ENCODE results near the gene TBRG4. TPM values are rescaled to one million over a fixed set of nuclear protein-coding genes. Genes with fewer than 3 reads are reported as not detected.
A peak's percentile ranks its signal among the peaks of the same experiment; 100 is the strongest.

TBRG4 gene
- polyA plus RNA-seq, 1 experiment, result 38.8 TPM

DNA sequence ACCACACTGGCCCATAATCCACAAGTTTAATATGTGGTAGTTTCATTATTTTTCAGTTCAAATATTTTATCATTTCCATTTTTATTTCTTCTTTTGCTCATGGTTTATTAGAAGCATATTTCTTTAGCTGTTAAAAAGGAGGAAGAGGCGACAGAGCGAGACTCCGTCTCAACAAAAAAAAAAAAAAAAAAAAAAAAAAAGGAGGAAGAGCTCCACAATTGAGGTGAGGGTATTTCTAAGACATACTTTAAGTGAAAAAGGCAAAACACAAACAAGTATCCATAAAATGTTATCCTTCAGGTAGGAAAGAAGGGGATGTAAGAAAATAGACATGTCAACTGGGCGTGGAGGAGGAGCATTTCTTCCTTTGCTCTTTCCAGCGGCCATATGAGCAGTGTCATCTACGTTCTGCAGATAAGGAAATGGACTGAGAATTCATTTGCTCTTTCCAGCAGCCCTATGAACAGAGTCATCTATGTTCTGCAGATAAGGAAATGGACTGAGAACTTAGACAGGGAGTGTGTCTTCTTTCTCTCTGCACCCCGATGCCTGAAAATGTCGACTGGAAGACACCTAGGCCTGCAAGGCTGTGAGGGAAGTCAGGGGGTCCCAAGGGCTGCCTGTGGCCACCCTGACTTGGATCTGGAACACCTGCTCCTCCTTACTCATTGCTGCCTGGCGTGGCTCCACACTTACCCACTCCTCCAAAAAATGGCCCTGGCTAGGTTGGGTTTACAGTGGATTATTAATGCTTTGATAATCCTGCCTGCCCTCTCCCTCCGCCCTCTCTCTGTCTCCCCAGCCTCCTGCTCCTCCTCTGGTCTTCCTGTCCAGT lies 27.2 kb upstream of the TBRG4 start:
- Histone ChIP-seq H3K27ac (ENCODE audit: low read depth, low read length) (no peak overlapping the region), H3K27me3 (ENCODE audit: control insufficient read depth, insufficient read depth, low read length) (peaks cover 11% of the 10 kb centered on the region), H3K9me3 (ENCODE audit: control insufficient read depth, insufficient read depth, low read length) (no peaks in the 10 kb centered on the region), H3K4me3 (ENCODE audit: low read depth, low read length) (no peak overlapping the region)
- POLR2A ChIA-PET, result no interaction called here
- TF ChIP-seq CTCF (IDR thresholded peaks at IDR 0.05; ENCODE audit: low read depth, low read length), result no peak
- no peak for DNase-seq (ENCODE audit: low read depth, low spot score)
- CTCF ChIA-PET, result interaction anchor here (0.6 to 4.4 kb wide), 3 partner anchors 165 to 783 kb away, joined by 4 to 62 read pairs (median 56); no protein-coding TSS in a partner anchor

DNA sequence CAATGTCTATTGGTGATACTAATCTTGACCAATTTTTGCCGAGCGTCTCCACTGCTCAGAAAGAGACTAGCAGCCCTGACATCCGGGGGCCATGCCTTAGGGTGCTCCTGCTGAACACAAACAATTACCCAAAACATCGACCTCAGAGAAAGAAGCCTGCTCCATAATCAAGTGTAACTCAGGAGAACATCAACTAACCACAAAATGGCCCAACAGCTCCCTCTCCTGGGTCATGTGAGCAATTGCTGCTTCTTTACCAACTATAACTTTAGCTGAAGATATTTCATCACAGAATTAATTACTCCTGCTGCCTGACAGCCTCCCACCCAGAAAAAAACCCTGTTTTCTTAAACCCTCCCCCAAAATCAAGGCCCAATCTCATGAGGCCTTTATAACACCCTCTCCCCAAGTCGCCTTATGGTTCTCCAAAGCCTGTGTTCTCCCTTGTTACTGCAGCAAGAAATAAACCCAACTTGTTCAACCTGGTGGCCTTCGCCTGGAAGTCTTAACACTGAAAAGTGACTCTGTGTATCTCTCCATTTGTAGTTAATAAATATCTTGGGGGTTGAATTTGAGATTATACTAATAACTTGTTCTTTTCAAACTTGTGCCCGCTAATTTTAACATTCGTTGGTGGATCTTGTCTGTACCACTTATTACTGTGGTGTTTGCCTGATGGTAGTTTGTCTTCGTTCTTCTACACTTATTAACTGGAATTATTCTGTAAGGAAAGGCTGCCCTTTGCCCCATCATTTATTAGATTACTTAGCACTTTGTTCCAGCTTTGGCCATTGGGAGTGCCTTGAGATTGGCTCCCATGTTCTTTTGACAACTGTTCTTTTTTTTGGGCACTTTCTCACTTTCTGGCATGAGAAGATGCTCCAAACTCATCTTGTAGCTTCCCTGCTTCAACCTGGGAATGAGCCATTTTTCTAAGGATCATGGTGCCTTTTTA lies 24.9 kb upstream of the TBRG4 start:
- Histone ChIP-seq H3K27ac (ENCODE audit: low read depth, low read length) (no peak overlapping the region), H3K9me3 (ENCODE audit: control insufficient read depth, insufficient read depth, low read length) (no peaks in the 10 kb centered on the region), H3K27me3 (ENCODE audit: control insufficient read depth, insufficient read depth, low read length) (peaks cover 9% of the 10 kb centered on the region), H3K4me3 (ENCODE audit: low read depth, low read length) (no peak overlapping the region)
- peak; percentile 90 for TF ChIP-seq CTCF (IDR thresholded peaks at IDR 0.05; ENCODE audit: low read depth, low read length)
- DNase-seq (ENCODE audit: low read depth, low spot score), result peak; percentile 46
- ChIA-PET CTCF (interaction anchor here (0.5 to 4.4 kb wide), 39 partner anchors 9 to 554 kb away, joined by 3 to 62 read pairs (median 5); partner anchors contain the start of genes H2AZ2, TBRG4 and TMED4), POLR2A (no interaction called here)

DNA sequence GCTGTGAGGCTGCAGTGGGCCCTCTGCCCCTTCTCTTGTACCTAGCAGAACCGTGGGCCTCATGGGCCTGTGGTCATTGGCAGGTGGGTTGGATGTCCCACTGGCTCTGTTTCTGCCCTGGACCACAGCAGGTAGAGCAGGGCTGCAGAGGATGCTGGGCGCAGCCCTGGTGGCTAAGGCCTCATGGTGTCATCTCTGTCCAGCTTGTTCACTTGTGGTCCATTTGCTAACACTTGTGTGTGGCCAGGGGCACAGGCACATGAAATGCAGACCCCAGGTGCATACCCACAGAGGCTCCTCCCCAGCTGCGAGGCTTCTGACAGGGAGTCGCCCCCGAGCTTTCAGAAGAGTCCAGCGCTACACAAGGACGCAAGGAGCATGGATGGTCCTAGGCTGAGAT lies 22.4 kb upstream of the TBRG4 start:
- CTCF ChIA-PET, result no interaction called here
- DNase-seq (ENCODE audit: low read depth, low spot score), result no peak
- Histone ChIP-seq H3K27ac (ENCODE audit: low read depth, low read length) (no peak overlapping the region), H3K4me3 (ENCODE audit: low read depth, low read length) (no peak overlapping the region), H3K27me3 (ENCODE audit: control insufficient read depth, insufficient read depth, low read length) (peaks cover 23% of the 10 kb centered on the region), H3K9me3 (ENCODE audit: control insufficient read depth, insufficient read depth, low read length) (no peaks in the 10 kb centered on the region)
- TF ChIP-seq CTCF (IDR thresholded peaks at IDR 0.05; ENCODE audit: low read depth, low read length), result no peak
- POLR2A ChIA-PET, result no interaction called here

DNA sequence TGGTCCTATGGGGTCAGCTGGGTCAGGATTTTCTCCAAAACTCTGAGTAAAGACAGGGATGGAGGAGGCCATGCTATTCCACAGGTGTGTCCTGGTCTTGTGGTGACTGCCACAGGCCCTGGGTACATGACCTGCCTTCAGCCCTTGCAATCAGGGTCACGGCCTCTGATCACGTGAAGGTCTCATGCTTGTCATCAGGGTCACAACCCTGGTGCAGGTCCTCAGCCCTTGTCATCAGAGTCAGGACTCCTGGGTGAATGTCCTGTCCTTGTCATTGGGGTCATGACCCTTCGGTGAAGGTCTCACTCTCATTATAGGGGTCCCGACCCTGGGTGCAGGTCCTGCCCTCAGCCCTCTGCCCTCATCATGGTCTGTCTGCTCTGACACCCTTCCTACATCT lies 21.9 kb upstream of the TBRG4 start:
- POLR2A ChIA-PET, result no interaction called here
- Histone ChIP-seq H3K9me3 (ENCODE audit: control insufficient read depth, insufficient read depth, low read length) (no peaks in the 10 kb centered on the region), H3K4me3 (ENCODE audit: low read depth, low read length) (no peak overlapping the region), H3K27me3 (ENCODE audit: control insufficient read depth, insufficient read depth, low read length) (peaks cover 23% of the 10 kb centered on the region), H3K27ac (ENCODE audit: low read depth, low read length) (no peak overlapping the region)
- no peak for DNase-seq (ENCODE audit: low read depth, low spot score)
- TF ChIP-seq CTCF (IDR thresholded peaks at IDR 0.05; ENCODE audit: low read depth, low read length), result no peak
- CTCF ChIA-PET, result no interaction called here
